C1 segment of cervical spinal cord (tissue), 14 donors: ENCODE data around the gene AIG1.
"Not testable (repeated sequence)": the region's sequence is repeated elsewhere in the genome, so short reads cannot be mapped to it uniquely, and the experiment has no call there.

Experiments
- DNase-seq, 14 donors: peaks; one replicate each; lab custom pipeline; 2025; lab: John Stamatoyannopoulos, UW

AIG1 gene

GRCh38 chr6:143267760-143268159, 207.1 kb downstream of the AIG1 start:
- DNase-seq = no peak

- DNase-seq = no peak
Observed at GRCh38 chr6:143268439-143268838, 207.8 kb downstream of the AIG1 start.

- no peak for DNase-seq
Observed at GRCh38 chr6:143270026-143270425, 209.3 kb downstream of the AIG1 start.

DNA sequence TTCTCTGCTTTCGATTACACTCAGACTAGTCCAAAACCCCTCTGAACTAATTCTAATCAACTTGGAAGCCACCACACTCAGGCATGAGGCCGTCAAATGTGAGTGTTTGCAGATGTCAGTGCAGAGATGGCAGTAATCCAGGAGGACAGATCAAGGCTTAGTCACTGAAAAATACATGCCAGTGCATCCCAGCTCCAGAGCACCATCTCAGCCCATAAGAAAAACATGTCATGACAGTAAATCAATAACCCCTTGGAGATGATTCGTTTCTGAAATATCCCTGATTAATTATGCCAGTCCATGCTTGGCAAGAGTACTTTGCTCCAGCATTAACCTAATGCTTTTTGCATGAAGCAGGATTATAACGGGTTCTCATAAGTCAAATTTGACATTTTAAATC, 210.3 kb downstream of the AIG1 start:
- peak in 1 of 14 donors; percentile 8 for DNase-seq

GRCh38 chr6:143276436-143276835, 215.7 kb downstream of the AIG1 start:
- peak in 1 of 14 donors; percentile 9 for DNase-seq

DNA sequence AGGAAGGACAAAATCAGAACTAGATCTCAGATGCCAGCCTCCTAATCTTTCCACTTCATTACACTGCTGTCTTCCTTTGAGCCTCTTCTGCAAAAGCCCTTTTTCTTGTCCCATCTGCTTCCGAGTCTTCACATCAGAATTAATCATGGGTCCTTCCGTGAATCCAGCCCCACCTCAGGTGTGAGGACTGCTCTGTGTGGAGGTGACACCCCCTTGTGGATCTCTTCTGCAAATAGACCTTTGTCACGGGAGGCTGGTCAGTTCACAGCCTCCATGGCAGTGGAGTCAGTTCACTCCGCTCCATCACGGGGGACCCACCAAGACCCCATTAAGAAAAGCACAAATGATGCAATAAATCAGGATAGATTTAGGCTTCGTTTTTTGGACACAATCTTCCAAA, 218.7 kb downstream of the AIG1 start:
- peak in 1 of 14 donors; percentile 16 for DNase-seq

DNA sequence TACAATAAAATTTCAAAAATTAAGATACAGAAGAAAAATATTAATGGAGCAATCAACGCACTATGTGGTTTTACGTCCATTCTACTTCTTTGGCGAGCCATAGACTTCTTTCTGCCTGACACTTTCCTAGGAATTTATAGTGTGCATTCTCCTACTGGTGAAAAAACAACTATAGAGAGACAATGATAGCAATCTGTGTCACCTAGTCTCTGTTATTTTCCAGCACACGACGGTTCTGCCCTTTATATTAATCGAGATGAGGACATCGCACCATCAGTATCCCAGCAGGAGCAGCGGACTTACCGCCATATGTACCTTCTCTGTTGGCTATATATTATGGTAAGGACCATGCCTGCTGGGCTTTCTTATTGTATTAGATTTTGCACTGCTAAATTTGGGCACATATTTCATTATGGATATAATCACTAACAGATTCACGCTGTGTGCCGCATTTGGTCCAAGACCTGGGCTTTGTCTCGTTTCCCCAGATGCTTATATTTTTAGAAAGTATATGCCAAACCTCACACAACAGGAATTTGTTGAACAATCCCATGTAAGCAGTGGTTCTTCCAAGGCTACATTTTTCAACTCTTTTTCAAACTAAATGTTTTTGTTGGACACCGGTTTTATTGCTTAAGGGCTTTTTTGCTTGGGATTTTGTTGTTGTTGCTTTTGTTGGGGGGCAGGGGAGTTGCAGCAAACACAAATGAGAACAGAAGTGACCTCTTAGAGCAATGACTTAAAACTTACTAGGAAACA, 223.4 kb downstream of the AIG1 start:
- DNase-seq = no peak

GRCh38 chr6:143286251-143286795, 225.6 kb downstream of the AIG1 start:
- no peak for DNase-seq

GRCh38 chr6:143288923-143289322, 228.2 kb downstream of the AIG1 start:
- no peak for DNase-seq

DNA sequence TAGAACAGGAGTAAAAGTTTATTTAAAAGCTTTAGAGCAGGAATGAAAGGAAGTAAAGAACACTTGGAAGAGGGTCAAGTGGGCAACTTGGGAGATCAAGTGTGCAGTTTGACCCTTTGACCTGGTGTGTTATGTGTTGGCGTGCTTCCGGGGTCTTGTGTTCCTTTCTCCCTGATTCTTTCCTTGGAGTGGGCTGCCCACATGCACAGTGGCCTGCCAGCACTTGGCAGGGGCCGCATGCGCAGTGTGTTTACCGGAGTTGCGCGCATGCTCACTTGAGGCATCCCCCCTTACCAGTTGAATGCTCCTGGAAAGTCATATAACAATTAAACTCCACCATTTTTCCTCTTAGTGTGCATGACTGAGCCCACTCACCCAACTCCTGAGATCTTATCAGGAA, 229.5 kb downstream of the AIG1 start:
- DNase-seq = no peak

DNA sequence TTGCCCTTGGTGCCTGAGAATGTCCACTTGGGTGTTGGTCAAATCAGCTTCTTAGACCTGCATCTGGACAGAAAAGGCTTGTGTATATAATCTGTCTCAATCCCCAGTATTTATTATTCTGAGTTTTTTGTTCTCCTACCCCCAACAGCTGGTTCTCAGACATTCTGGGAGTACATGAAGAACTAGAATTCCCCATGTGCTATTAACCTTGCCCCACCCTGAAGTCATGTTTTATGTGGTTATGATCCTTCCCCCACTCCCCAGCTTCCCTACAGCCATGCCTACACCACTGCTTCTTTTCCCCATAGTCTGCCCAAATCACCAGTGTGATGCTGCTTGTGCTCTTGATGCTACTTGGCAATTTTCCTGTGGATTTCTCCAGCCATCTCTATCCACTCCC, 232.8 kb downstream of the AIG1 start:
- no peak for DNase-seq

- no peak for DNase-seq
Observed at GRCh38 chr6:143294265-143294860, 233.7 kb downstream of the AIG1 start.

DNA sequence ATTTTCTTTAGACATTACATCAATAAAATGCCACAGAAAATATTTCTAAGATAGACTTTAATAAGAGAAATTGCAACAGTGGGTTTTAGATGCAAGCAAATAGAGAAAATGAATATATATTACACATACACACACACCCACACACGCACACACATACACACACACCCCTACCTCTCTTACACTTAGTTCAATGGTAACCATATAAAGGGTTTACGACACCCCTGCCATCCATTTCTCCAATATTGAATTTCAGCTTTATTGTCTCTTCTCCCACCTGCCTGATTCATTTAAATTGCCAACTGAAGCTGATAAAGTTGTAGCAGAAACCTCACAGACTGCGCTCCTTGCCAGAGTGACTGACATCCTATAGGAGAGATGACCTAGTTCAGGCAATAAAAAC, 235.2 kb downstream of the AIG1 start:
- no peak for DNase-seq

DNA sequence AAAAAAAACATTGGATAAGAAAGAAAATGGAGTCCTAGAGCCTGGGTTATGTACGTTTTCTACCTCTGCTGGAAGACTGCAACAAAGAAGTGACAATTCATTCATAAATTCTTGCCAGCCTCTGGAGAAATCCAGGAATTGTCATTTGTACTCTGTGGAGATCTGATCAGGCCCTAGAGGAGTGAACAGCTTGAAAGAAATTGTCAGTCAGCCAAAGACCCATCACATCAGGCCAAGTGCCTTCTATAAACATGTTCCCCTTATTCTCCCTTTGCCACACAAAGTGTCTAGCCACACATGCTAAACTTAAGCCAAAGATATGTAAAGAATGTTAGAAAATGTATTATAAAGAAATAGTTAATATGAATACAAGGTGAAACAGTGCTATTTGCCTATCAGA, 237.4 kb downstream of the AIG1 start:
- DNase-seq = no peak

- no peak for DNase-seq
Observed at GRCh38 chr6:143299253-143300166, 238.8 kb downstream of the AIG1 start.

GRCh38 chr6:143301188-143301587, 240.5 kb downstream of the AIG1 start:
- no peak for DNase-seq

DNA sequence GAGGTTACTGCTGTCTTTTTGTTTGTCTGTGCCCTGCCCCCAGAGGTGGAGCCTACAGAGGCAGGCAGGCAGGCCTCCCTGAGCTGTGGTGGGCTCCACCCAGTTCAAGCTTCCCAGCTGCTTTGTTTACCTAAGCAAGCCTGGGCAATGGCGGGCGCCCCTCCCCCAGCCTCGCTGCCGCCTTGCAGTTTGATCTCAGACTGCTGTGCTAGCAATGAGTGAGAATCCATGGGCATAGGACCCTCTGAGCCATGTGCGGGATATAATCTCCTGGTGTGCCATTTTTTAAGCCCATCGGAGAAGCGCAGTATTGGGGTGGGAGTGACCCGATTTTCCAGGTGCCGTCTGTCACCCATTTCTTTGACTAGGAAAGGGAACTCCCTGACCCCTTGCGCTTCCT, 247.1 kb downstream of the AIG1 start:
- not testable (repeated sequence) for DNase-seq

- no peak for DNase-seq
Observed at GRCh38 chr6:143313163-143313562, 252.5 kb downstream of the AIG1 start.

DNA sequence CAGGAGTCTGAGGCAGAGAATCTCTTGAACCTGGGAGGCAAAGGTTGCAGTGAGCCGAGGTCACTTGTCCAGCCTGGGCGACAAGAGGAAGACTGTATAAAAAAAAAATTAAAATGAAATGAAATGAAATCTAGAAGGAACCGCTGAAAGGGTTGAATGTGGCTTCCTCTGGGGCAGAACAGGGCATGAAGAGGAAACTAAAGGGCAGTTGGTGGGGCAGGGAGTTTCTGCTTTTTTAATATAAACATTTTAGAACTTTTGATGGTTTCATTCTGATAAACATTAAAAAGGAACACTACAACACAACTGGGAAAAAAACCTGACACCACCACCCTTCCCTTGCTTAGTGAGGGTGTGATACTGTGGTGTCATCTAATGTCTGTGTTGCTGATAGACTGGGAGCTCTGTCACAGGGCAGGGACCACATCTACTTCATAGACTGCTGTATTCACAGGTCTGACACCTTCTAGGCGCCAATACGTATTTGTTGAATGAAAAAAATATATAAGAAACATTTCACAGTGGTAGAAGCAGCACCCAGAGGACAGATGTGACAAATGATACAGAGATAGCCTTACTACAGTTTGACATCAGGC, 260.9 kb downstream of the AIG1 start:
- no peak for DNase-seq

- DNase-seq = no peak
Observed at GRCh38 chr6:143322386-143322785, 261.7 kb downstream of the AIG1 start.

DNA sequence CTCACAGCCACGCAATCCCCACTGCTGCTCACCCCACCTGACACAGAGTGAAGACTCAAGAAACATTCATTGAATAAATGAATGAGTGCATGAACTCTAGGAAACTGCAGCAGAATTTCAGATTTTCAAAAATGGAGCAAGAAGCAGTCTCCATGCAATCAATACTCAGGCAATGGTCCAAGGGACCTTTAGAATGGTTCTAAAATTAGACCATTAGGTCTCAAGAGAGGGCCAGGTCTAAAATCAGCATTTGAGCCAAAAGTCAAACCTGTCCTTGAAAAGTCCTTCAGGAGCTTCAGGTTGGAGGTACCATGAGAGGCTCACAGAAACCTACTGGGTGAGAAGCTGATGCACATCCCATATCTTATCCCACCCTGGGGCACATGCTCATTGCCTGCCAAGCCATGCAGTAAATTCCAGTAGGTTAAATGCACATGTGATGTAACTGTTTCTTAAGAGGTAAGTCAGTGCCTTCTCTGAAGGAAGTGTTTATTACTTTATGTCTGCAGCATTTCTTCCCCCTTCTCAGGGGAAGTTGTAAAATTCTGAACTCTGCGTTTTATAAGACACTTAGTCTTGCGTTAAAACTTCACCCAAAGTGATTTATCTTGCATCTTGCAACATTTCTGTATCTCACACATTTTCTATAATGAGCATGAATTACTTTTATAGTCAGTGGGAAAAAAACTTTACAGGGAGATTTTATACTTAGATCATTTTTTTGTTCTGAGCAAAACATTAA, 263.2 kb downstream of the AIG1 start:
- DNase-seq = no peak
